HG03066 (cell line): ENCODE measurements around the gene LYRM4.

ENCODE experiments used
- ATAC-seq: cut with Tn5 transposase; IDR thresholded peaks from one replicate; pipeline ENCODE4 v1.9.1; 2021; ENCODE audit warnings: low read depth; ENCODE audit not compliant: unreplicated experiment

LYRM4 gene

DNA sequence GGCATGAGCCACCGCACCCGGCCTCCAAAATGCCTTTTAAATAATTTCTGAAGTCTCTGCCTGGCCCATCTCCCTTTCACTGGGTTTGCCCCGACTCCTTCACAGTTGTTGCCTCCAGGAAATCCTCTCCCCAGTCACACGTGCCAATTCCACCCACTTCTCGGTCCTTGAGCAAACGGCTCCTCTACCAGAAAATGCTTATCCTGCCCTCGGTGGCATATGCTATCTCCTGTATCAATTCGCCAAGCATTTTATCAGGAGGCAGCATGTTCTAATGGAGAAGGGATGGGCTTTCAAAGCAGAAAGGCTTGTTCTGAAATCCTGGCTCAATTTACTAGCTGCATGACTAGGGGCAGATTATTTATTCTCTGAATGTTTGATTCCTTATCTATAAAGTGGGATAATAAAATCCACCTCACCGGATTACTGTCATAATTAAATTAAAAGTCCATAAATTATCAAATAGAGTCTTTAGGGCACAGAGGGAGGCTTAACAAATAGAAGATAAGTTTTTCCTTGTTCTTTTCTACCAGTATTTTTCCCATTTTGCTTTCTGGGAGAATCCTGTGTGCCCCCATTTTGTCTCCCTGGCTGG, 109.3 kb downstream of the LYRM4 start:
- no peak for ATAC-seq

DNA sequence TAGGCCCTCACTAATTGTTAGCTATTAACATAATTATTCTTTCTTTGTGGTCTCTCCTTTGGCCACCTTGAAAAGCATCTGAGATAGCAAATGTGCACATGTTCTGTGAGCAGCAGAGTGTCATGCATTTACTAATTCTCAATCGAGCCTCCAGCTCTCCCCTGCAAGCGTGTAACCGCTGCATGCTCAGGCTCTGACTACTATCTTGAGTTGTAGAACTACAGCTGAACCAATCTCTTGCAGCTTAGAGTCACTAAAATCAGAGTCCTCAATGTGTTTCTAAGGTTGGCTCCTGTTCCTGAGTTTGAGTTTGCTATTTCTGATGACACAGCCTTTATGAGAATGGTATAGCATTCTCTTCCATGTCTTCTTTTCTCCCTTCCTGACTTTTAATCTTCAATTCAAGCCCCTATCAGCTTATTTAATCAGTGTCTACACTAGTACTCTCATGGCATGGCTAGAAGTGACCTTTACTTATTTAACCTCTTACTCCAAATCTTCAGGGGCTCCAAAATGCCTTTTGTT, 110.1 kb downstream of the LYRM4 start:
- ATAC-seq: no peak

DNA sequence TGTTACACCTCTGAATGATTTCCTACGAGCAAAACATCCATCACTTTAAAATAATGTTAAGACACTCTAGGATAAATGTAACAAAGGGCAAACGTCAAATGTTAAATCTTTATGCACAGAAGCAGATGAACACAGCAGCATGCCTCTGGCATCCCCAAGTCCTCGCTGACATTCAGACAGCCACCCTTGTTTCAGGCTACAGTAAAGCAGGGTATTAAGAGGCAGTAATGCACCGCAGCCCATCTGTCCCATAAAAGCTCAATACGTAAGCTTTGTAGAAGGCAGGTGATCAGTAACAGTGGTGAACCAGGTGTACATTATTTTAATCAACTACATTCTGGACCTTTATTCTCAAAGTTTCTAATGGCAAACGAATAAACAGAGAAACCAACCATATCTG, 110.9 kb downstream of the LYRM4 start:
- no peak for ATAC-seq

DNA sequence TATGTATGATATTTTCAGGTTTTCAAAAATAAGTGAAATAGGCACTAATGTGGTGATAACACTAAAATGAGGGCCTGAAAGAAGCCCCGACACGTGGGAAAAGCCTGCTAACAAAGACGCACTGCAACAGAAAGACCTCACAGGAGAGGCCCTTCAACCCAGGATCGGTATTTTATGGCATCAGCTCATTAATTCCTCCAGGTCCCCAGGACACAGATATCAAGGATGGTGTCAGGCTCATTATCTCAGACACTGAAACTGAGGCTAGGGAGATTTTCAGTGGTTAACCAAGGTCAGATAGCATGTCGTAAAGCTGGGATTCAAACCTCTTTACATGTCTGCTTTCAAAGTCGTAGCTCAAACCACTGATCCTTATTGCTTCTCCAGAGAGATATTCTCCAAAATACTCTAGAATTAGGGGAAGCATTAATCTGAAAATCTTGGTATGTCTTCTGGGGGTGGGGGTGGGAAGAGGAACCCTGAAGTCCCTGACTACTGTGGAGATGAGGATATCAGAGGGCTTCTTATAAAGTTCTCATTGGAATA, 111.5 kb downstream of the LYRM4 start:
- ATAC-seq: no peak

DNA sequence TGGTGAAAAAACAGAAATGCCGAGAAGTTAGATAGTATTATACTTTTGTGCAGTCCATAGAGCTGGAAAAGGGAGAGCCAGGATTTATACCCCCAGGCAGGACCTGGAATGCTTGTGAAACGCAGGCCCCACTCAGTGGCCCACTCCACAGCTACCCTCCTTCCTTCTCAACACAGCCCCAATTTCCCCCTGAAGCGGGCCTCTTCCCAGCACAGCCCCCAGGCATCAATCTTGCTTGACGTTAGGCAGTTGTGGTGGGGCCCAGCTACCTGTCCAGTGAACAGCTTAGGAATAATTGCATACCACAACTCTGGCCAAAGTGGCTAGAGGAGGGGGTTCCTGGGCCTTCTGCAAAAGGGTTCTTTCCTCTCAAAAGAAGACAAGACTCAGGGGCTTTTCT, 114.4 kb downstream of the LYRM4 start:
- ATAC-seq: no peak

DNA sequence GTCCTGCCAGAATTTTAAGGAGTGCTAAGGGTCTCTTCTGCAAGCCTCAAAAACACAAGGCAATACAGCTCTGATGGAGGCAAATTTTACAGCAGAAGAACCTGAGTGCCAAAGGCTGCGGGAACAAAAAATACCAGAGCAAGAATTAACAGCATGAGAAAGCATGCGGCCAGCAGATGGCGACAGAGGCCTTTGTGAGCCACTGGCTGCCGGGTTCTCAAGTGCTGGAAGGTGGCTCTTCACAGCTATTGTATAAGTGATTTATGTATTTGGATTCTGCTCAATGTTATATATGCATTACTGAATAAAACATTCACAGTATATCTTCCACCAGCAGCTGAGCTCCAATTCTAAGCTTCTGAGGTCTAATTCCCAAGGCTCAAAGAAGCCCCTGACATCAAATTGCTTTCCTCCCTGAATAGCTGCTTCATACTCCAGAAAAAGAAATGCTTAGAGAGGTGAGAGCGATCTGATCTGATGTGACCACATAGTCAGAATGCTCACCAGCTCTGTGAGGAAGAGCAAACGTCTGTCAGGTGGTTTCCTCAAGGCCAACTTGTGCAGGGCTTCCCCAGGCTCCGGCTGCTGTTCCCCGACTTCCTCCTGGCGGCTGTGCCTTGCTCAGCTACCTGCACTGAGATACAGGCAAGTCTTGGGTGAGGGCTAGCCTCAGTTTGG, 117.0 kb downstream of the LYRM4 start:
- ATAC-seq: no peak

DNA sequence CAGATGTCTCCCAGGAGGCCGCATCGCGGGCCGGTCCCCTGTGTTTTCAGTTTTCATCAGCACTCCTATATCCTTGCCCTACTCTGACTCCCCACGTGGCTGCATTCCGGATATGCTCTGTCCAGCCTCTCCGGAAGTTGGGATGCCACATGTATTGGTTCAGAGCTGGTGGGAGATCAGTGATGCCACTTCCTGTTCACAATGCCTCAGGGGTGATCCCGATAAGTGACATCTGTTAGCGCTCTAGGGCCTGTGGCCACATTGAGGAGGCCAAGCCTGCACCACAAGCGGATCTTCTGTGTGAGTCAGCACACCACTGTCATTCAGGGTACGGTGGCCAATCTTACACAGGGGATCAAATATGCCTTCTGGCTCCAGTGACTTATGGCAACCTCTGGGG, 117.8 kb downstream of the LYRM4 start:
- no peak for ATAC-seq

DNA sequence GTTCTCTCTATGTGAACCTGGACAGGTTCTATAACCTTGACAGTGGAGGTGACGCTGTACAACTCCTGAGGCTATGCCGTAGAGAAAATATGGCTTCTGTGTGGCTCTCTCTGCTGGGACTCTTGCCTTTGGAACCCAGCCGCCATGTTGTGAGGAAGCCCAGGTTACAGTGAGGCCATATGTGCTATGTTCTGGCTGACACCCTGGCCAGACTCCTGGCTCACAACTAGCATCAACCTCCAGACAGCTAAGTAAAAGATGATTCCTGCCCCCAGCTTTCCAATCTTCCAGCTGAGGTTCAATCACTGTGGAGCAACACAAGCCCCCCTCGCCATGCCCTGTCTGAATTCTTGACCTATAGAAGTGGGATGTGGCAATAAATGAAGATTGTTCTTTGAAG, 118.6 kb downstream of the LYRM4 start:
- ATAC-seq: no peak

DNA sequence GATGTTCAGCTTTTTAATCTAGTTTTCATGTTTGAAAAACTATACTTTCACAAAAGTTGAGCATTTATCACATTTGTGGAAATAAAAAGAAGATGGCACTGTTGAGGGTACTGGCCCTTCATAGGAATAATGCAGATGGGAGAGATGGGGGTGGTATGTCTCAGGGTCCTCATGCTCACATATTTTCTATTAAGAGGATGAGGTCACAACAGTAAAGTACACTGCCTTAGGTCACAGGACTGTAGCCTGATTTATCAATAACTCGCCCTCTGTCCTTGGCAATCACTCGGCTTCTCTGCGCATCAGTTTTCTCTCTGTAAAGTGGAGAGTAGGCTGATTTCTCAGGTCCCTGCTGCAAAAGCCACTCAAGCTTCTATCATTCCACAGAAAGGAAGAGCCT, 119.7 kb downstream of the LYRM4 start:
- ATAC-seq: no peak

DNA sequence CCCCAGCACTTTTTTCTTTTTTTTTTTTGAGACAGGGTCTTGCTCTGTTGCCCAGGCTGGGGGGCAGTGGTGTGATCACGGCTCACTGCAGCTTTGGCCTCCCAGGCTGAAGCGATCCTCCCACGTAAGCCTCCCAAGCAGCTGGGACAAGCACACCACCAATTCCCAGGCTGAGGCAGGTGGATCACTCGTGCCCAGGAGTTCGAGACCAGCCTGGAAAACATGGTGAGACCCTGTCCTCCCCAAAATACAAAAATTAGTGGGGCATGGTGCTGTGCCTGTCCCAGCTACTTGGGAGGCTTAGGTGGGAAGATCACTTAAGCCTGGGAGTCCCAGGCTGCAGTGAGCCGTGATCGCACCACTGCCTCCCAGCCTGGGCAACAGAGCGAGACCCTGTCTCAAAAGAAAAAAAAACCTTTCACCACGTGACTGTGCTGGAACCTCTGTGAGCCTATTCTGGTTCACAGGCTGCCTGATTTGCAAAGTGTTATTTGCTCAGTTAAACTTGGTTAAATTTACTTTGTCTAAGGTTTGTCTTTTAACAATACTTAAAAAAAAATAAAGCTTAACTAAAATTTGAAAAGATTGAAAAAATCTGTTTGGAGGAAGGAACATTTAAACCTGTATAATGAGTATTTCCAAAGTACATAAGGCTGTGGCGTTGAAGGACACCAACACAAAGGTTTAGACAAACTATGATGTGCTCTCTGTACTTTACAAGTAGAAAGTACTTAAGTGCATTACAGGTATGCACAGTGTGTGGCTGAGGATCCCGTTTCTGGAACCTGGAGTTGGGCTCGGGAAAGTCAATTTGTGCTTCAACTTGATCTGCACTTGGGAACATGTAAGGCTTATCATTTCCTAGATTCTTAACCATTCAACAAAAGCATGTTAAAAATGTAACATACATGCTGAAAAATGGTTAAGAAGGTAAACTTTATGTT, 120.7 kb downstream of the LYRM4 start:
- no peak for ATAC-seq

DNA sequence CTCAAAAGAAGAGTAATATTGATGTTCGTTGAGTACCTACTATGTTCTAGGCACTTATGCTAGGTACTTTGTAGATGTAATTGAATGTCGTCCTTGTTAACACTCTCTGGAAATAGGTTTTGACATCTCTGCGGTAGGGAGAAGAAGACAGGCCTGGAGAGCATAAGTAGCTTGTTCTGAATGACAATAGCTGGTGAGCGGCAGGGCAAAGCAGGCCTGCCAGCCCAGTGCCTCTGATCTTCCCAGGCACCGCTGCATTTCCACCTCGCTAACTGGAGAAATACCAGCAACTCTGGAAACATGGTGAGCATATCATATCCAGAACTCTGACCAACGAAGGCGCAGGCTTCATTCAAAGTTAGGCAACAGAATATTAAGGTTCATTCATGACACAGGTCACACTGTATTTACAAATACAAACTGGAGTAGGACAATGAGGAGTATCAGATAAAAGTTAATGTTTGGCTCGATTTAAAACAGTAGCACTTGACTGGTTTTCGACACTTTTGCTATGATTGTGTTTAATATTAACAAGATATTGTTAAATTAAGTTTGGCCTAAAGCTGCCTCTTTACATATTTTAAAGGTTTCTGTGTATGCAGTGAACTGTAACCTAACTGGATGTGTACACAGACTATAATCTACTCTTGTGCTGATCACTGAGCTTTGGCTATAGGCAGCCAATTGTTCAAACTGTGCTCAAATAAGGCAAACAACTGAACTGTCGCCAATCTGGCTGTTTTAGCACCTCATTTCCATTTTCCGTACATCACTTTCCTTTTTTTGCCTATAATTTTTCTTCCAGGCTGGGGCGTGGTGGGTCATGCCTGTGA, 121.5 kb downstream of the LYRM4 start:
- no peak for ATAC-seq

DNA sequence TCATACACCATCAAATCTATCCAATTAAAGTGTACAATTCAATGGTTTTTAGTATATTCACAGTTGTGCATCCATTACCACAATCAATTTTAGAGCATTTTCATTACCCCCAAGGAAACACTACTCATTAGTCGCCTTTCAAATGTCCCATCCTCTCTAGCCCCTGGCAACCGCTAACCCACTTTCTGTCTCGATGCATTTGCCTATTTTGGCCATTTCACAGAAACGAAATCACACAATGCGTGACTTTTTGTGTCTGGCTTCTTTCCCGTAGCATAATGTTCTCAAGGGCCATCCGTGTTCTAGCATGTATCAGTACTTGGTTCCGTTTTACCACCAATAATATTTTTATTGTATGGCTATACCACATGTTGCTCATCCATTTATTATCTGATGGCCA, 123.9 kb downstream of the LYRM4 start:
- ATAC-seq: no peak

DNA sequence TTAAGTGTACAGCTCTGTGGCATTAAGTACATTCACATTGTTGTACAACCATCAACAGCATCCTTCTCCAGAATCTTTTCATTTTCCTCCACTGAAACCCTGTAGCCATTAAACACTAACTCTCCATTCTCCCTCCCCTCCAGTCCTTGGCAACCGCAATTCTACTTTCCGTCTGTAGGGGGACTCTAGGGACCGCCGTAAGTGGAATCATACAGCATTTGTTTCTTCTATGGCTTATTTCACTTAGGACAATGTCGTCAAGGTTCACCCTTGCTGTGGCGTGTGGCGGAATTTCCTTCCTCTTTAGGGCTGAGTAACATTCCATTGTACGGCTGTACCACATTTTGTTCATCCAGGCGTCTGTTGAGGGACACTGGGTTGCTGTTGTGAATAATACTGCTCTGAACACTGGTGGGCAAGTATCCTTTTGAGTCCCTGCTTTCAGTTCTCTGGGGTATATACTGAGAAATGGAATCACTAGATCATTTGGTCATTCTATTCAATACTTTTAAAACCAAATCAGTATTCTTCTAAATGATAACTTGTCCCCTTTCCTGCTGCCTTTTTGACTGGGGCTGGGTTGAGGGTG, 124.9 kb downstream of the LYRM4 start:
- no peak for ATAC-seq

DNA sequence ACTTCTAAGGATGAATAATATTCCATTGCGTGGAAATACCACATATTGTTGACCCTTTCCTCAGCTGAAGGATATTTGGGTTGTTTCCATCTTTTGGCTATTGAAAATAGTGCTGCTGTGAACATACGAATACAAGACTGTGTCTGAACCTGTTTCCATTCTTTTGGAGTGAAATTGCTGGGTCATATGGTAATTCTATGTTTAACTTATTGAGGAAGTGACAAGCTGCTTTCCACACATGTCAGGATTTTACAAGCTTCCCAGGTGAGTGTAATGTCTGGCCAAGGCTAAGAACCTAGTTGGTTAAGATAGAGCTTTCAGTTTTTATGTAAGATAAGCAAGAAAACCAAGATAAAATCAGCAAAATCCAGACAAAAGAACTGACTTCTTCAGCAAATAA, 126.8 kb downstream of the LYRM4 start:
- no peak for ATAC-seq

DNA sequence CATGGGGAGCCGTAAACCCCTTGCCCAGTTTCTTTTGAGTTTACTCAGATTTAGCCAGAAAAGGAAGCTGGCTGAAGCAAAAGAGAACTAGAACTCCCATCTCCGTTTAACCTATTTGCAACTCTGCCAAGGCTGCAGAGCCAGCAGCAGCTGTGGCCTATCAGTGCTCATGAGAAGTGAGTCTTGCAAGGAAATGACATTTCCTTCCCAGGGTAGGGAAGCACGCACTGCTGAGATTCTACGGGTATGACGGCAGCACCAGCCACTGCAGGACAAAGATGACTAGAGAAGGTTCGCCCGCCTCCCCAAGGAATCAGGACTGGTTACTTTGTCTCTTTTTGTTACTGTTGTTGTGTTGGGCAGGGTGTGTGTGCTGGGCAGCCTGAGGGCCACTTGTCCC, 128.0 kb downstream of the LYRM4 start:
- ATAC-seq: peak; percentile 76

DNA sequence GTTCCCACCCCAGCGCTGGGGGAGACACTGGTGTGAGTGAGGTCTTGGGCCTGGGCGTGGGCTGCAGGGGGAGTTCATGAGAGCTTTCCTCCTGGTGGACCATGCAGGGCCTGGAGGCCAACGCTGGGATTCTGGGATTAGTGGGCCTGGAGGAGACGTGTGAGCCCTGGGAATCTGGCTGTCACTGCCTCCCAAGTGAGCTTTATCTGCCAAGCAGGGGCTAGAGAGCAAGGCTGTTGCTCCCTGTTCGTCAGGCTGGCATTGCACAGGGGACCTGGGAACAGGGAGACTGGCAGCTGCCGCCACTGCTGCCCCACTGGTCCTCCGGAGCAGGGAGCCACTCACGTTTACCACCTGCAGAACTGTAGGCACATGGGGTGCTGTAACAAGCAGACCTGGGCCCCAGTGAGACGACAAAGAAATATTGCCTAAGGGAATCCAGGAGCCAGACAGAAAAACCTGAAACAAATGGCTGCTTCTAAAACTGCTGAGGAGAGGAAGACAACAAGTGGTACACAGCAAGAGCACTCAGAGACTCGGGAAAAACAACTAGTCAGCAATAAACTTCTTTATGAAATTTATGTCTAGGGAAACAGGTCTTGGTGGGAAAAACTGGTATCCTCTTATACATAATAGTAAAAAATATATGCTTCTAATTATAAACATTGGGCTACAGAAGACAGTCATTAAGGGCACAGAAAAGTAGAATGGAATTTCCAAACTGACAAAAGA, 130.4 kb downstream of the LYRM4 start:
- no peak for ATAC-seq

DNA sequence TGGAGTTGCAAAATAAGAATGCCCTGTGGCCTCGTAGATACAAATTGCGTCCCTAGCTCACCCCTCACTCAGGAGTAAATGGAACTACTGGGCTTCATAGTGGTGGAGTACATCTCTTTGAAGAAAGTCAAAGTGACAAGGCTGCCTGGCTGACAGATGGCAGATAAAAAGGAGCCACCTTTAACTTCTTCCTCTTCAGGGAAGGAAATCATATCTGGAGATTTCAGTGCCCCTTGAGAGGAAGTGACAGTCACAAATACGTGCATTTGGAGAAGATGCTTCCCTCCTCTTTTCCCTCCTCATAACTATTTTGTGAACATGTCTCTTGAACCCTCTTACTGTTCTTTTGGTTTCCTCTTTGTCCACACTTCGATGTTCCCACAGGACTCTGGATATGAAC, 132.4 kb downstream of the LYRM4 start:
- ATAC-seq: no peak

DNA sequence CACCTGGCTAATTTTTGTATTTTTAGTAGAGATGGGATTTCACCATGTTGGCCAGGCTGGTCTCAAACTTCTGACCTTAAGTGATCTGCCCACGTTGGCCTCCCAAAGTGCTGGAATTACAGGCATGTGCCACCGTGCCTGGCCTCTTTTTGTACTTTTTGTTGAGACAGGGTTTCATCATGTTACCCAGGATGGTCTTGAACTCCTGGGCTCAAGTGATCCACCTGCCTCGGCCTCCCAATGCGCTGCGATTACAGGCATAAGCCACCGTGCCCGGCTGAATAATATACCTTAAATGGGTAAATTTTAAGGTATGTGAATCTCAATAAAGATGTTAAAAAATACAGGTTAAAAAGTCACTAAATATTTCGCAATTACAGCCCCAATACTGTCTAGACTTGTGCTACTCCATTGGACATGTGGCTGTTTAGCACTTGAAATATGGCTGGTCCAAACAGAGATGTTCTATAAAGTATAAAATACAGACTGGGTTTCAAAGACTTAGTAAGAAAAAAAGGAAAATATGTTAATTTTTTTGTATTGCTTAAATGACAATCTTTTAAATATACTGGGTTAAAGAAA, 133.6 kb downstream of the LYRM4 start:
- ATAC-seq: no peak

DNA sequence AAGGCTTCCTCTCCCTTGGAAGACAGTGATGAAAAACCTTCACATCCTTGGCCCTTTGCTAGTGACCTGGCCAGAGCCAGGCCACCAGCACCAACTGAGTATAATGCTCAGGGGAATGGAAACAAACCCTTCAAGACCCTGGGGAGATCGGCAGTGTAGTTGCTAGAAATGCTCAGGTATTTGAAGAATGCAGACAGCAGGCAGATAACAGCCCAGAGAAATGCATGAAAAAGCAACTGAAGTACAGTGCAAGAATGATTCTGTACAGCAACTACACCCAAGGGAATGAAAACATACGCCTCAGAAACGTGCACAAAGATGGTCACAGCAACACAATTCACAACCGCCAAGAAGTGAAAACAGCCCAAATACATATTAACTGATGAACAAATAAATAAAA, 134.5 kb downstream of the LYRM4 start:
- ATAC-seq: no peak
